ENCODE results near the gene PDE2A. TPM values are rescaled to one million over a fixed set of nuclear protein-coding genes. Genes with fewer than 3 reads are reported as not detected.

The PDE2A gene
- total and polyA plus RNA-seq, 2 of the 4 experiments (the other 2 are of a cell fraction): 0.02 TPM; not detected in 1

GRCh38 chr11:72584939-72585597, 89.2 kb downstream of the PDE2A start:
- Histone ChIP-seq H3K23ac (ENCODE audit: low read depth, low read length) (no peak overlapping the region), H4K20me1 (ENCODE audit: insufficient read depth, low read length) (peaks cover 2% of the 10 kb centered on the region; the same call in 1 of the 2 replicates), H3K27ac (ENCODE audit: insufficient read depth, low read length) (no peak overlapping the region), H3K9me3 (ENCODE audit: control insufficient read depth, insufficient read depth, low read length) (peaks cover 7% of the 10 kb centered on the region; the same call in 1 of the 2 replicates), H3K9me1 (ENCODE audit: insufficient read depth, low read length) (no peaks in the 10 kb centered on the region), H3K4me3 (ENCODE audit: insufficient read depth, low read depth, low read length) (no peak overlapping the region), H2AFZ (replicated peaks; ENCODE audit: low read length, poor library complexity) (peak overlapping the region; percentile 76), H3K4ac (ENCODE audit: low read depth, low read length) (no peak overlapping the region), H3K79me1 (ENCODE audit: low read depth in 1 of 2, low read length in 2 of 2) (no peaks in the 10 kb centered on the region), H2BK120ac (ENCODE audit: low read depth, low read length) (no peak overlapping the region), H4K5ac (ENCODE audit: low read depth, low read length) (no peak overlapping the region), H4K8ac (ENCODE audit: low read depth in 2 of 2, low read length in 2 of 2) (no peak overlapping the region), H3K14ac (replicated peaks; ENCODE audit: low read depth, low read length) (no peak overlapping the region), H2AK5ac (ENCODE audit: low read depth, low read length) (no peak overlapping the region), H2AK9ac (replicated peaks; ENCODE audit: low read depth, low read length, poor library complexity) (no peak overlapping the region), H3K18ac (ENCODE audit: low read depth, low read length) (no peak overlapping the region), H2BK15ac (ENCODE audit: low read depth, low read length) (no peak overlapping the region), H3K4me2 (ENCODE audit: low read depth, low read length) (no peak overlapping the region), H3K4me1 (ENCODE audit: control insufficient read depth, insufficient read depth, low read length) (no peaks in the 10 kb centered on the region; the same call in 1 of the 2 replicates), H4K91ac (ENCODE audit: insufficient read depth, low read depth, low read length) (no peak overlapping the region), H2BK5ac (ENCODE audit: low read depth, low read length, poor library complexity, severe bottlenecking) (no peak overlapping the region), H3K9ac (ENCODE audit: low read depth, low read length) (no peak overlapping the region), H3K36me3 (ENCODE audit: control insufficient read depth, insufficient read depth, low read length) (no peaks in the 10 kb centered on the region), H2BK20ac (ENCODE audit: low read depth, low read length) (no peak overlapping the region), H3K56ac (ENCODE audit: extremely low read depth, insufficient read depth, low read length) (no peak overlapping the region), H3K27me3 (ENCODE audit: control insufficient read depth, insufficient read depth, low read length) (peaks cover 97% of the 10 kb centered on the region)
- 0% methylated on average over 2 of the region's 12 CpGs; no CpG with 5 or more reads in 1 of the 2 experiments for WGBS, 2 experiments (ENCODE audit: extremely low coverage in 2 of 2, insufficient read length in 1 of 2)
- no peak for DNase-seq
- POLR2A ChIA-PET (ENCODE audit: unreplicated experiment): no interaction called here
- no TSS peak for BruUV-seq (replicated peaks)
- dilution Hi-C loops (cut with HindIII; ENCODE audit: low sequenced_read_pairs, unreplicated experiment): no loop called here
- TF ChIP-seq MAZ (IDR thresholded peaks at IDR 0.05; ENCODE audit: borderline replicate concordance, low read depth, low read length) (no peak), RAD21 (IDR thresholded peaks at IDR 0.05; ENCODE audit: low read length) (no peak)
- in situ Hi-C loops (cut with MboI; ENCODE audit: low sequenced_read_pairs): loop anchor here (5.0 to 10.0 kb wide), 2 partner anchors 60 to 97 kb away; no protein-coding TSS in a partner anchor
- no peak for ATAC-seq (ENCODE audit: low read depth)
- CTCF ChIA-PET: interaction anchor here (1.4 kb wide), 1 partner anchor 83 kb away, joined by 6 read pairs; no protein-coding TSS in a partner anchor
- intact Hi-C loops (cut with micrococcal nuclease): loop anchor here (1.0 kb wide), 2 partner anchors 58 to 98 kb away; no protein-coding TSS in a partner anchor

Data from IMR-90 (cell line).